ENCODE results near the gene LRRC19.

LRRC19 gene

DNA sequence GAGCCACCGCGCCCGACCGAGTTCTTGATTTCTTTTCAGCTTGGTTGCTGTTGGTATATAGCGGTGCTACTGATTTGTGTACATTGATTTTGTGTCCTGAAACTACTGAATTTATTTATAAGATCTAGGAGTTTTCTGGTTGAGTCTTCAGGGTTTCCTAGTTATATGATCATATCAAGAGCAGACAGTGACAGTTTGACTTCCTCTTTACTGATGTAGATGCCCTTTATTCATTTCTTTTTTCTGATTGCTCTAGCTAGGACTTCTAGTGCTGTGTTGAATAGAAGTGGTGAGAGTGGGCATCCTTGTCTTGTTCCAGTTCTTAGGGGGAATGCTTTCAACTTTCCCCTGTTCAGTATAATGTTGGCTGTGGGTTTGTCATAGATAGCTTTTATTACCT, 17.4 kb upstream of the LRRC19 start:
- Histone ChIP-seq H3K4me1 (ENCODE audit: control insufficient read depth, low read depth, low read length) (no peaks in the 10 kb centered on the region), H3K9me3 (ENCODE audit: control insufficient read depth, low read depth, low read length) (no peaks in the 10 kb centered on the region), H3K27ac (ENCODE audit: low read length) (no peak overlapping the region), H3K9ac (ENCODE audit: low read length) (no peak overlapping the region), H3K4me3 (ENCODE audit: low read length) (no peak overlapping the region), H3K36me3 (ENCODE audit: control insufficient read depth, low read depth, low read length) (peaks cover 9% of the 10 kb centered on the region), H3K27me3 (ENCODE audit: control insufficient read depth, insufficient read depth, low read length) (no peaks in the 10 kb centered on the region)

DNA sequence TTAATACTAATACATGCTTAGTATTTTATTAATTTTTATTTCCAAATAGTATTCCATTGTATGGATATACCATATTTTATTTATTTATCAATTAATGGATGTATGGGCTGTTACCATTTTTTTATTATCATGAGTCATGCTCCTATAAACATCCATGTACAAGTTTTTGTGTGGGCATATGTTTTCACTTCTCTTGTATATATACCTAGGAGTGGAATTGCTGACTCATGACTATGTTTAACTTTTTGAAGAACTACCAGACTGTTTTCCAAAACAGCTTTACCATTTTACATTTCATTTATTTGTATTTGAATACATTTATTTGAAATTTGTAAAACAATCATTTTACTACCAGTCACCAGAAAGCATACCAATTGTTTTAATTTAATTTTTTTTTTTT, 14.1 kb upstream of the LRRC19 start:
- H3K4me3 ChIP-seq (ENCODE audit: low read length), result no peak overlapping the region
- H3K4me1 ChIP-seq (ENCODE audit: control insufficient read depth, low read depth, low read length), result no peaks in the 10 kb centered on the region
- H3K27me3 ChIP-seq (ENCODE audit: control insufficient read depth, insufficient read depth, low read length), result no peaks in the 10 kb centered on the region
- peaks cover 7% of the 10 kb centered on the region for H3K36me3 ChIP-seq (ENCODE audit: control insufficient read depth, low read depth, low read length)
- H3K9me3 ChIP-seq (ENCODE audit: control insufficient read depth, low read depth, low read length), result no peaks in the 10 kb centered on the region
- H3K9ac ChIP-seq (ENCODE audit: low read length), result no peak overlapping the region
- no peak overlapping the region for H3K27ac ChIP-seq (ENCODE audit: low read length)

DNA sequence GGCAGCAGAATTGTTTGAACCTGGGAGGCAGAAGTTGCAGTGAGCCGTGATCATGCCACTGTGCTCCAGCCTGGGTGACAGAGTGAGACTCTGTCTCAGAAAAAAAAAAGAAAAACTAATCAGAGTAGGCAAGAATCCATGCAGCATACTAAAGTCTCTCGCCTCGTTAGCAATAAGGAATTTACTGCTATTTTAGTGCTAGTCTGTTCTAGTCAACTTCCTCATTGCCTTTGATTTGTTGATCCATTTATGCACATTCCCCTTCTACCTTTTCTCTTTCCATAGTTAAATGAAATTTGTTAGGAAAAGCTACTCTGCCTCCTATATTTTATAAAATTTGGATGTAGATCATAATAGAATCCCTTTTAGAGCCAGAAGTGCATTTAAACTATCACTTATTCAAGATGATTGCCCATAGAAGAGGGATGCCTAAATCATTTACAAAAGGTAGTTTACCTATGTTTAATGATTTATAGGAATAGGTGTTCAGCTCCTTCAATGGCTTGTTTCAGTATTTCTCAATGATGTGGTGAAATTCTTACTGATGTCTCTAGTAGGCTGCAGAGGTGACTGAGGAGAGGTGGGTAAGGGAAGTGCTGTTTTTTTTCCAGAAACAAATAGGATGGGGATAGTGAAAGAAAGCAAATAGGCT, 1.9 kb downstream of the LRRC19 start:
- Histone ChIP-seq H3K9me3 (ENCODE audit: control insufficient read depth, low read depth, low read length) (no peaks in the 10 kb centered on the region), H3K4me1 (ENCODE audit: control insufficient read depth, low read depth, low read length) (no peaks in the 10 kb centered on the region), H3K27me3 (ENCODE audit: control insufficient read depth, insufficient read depth, low read length) (no peaks in the 10 kb centered on the region), H3K36me3 (ENCODE audit: control insufficient read depth, low read depth, low read length) (no peaks in the 10 kb centered on the region), H3K9ac (ENCODE audit: low read length) (no peak overlapping the region), H3K4me3 (ENCODE audit: low read length) (no peak overlapping the region), H3K27ac (ENCODE audit: low read length) (no peak overlapping the region)

DNA sequence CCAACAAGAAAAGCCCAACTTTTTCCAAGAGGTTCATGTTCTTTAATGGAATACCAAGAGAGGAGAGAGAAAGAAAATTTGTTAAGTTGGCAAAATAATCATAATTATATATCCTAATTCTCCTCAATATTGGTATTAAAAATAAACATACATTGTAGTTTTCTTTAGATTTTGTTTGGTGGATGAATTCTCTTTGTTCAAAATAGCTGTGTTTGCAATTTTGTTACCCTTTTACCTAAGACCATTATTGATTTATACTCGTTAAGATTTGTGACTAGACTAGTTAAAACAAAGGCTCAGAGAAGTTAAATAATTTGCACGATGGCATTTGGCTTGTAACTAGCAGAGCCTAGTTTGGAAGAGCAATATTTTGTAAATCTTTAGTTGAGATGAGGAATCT, 9.7 kb downstream of the LRRC19 start:
- Histone ChIP-seq H3K36me3 (ENCODE audit: control insufficient read depth, low read depth, low read length) (peaks cover 2% of the 10 kb centered on the region), H3K9me3 (ENCODE audit: control insufficient read depth, low read depth, low read length) (no peaks in the 10 kb centered on the region), H3K27me3 (ENCODE audit: control insufficient read depth, insufficient read depth, low read length) (no peaks in the 10 kb centered on the region), H3K4me1 (ENCODE audit: control insufficient read depth, low read depth, low read length) (no peaks in the 10 kb centered on the region), H3K9ac (ENCODE audit: low read length) (no peak overlapping the region), H3K27ac (ENCODE audit: low read length) (no peak overlapping the region), H3K4me3 (ENCODE audit: low read length) (no peak overlapping the region)

DNA sequence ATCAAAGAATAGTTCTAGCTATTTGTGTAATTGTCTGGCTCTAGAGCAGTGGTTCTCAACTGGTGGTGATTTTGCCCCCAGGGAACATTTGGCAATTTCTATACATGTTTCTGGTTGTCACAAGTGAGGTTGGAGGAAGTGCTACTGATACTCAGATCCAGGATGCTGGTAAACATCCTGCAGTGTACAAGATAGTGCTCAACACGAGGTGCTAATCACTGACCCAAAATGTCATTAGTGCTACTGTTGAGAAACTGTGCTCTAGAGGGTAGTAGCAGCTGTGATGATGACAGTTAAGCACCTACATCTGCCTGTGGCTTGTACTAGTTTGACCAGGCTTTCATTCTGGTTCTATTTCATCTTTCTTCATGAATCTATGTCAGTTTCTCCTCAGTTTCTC, 22.1 kb downstream of the LRRC19 start:
- H3K27ac ChIP-seq (ENCODE audit: low read length), result no peak overlapping the region
- no peak overlapping the region for H3K9ac ChIP-seq (ENCODE audit: low read length)
- no peak overlapping the region for H3K4me3 ChIP-seq (ENCODE audit: low read length)
- peaks cover 8% of the 10 kb centered on the region for H3K36me3 ChIP-seq (ENCODE audit: control insufficient read depth, low read depth, low read length)
- no peaks in the 10 kb centered on the region for H3K4me1 ChIP-seq (ENCODE audit: control insufficient read depth, low read depth, low read length)
- H3K27me3 ChIP-seq (ENCODE audit: control insufficient read depth, insufficient read depth, low read length), result no peaks in the 10 kb centered on the region
- no peaks in the 10 kb centered on the region for H3K9me3 ChIP-seq (ENCODE audit: control insufficient read depth, low read depth, low read length)

DNA sequence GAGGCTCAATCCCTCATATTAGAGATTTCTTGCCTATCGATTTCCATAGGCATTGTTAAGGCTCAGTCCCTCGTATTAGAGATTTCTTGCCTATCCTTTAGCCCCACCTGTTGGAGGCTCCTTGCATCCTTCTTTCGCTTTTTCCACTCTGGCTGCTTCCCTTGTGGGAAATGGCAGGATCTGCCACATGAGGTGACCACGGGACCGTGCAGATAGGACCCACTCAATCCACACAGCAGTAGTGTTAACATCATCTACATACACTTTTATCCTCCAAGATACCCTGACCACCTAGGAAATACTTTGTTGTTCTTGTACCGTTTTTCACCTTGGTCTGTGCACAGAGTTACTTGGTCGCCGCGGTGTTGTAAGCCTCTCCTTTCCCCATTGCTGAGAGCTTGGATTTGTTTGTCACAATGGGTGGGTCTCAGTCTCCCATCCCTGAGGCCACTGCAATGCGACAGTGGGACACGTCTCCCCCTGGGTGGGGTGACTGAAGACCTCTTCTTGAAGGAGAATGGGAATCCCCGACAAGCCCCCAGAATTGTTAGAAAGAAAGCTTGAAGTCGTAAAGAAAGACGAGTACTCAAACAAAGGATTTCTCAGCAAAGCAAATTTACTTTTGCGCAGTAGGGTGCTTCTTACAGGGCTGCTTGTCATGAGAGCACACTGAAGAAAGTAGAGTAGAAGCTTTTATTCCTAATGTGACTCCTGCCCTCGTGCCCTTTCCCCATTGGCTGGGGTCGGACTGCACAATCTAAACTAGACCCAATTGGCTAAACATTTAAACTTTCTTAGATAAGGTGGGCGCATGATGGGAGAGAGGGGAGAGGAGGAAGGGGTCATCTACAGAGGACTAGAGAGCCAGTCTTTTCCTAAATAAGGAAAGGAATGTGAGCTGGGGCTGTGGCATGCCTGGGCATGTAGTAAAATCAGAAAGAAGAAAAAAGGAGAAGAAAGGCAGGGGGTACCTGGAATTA, 29.5 kb downstream of the LRRC19 start:
- H3K27ac ChIP-seq (ENCODE audit: low read length), result peak overlapping the region; percentile 79
- H3K9ac ChIP-seq (ENCODE audit: low read length), result peak overlapping the region; percentile 57
- no peaks in the 10 kb centered on the region for H3K27me3 ChIP-seq (ENCODE audit: control insufficient read depth, insufficient read depth, low read length)
- peaks cover 26% of the 10 kb centered on the region for H3K4me1 ChIP-seq (ENCODE audit: control insufficient read depth, low read depth, low read length)
- peak overlapping the region; percentile 12 for H3K4me3 ChIP-seq (ENCODE audit: low read length)
- H3K9me3 ChIP-seq (ENCODE audit: control insufficient read depth, low read depth, low read length), result no peaks in the 10 kb centered on the region
- H3K36me3 ChIP-seq (ENCODE audit: control insufficient read depth, low read depth, low read length), result no peaks in the 10 kb centered on the region

DNA sequence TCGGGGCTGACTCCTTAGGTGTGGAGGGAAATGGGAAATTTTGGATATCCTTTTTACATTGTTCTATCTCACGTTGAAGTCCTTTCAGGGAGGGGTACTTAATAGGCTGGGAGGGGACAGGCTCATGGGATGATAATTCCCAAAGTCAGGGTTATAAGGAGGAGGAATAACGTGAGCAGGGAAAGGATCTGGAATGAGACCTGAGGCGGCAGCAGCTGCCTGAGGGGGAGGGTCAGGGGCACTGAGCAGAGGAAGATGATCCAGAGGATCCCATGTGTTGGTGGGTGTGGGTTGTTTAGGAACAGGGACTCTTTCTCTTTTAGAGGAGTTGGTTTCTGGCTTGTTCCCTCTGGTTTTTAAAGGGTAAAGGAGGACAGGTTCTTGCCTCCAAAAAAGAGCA, 30.5 kb downstream of the LRRC19 start:
- H3K4me1 ChIP-seq (ENCODE audit: control insufficient read depth, low read depth, low read length), result peaks cover 26% of the 10 kb centered on the region
- H3K4me3 ChIP-seq (ENCODE audit: low read length), result no peak overlapping the region
- no peaks in the 10 kb centered on the region for H3K27me3 ChIP-seq (ENCODE audit: control insufficient read depth, insufficient read depth, low read length)
- H3K27ac ChIP-seq (ENCODE audit: low read length), result peak overlapping the region; percentile 14
- no peaks in the 10 kb centered on the region for H3K36me3 ChIP-seq (ENCODE audit: control insufficient read depth, low read depth, low read length)
- no peaks in the 10 kb centered on the region for H3K9me3 ChIP-seq (ENCODE audit: control insufficient read depth, low read depth, low read length)
- peak overlapping the region; percentile 57 for H3K9ac ChIP-seq (ENCODE audit: low read length)

DNA sequence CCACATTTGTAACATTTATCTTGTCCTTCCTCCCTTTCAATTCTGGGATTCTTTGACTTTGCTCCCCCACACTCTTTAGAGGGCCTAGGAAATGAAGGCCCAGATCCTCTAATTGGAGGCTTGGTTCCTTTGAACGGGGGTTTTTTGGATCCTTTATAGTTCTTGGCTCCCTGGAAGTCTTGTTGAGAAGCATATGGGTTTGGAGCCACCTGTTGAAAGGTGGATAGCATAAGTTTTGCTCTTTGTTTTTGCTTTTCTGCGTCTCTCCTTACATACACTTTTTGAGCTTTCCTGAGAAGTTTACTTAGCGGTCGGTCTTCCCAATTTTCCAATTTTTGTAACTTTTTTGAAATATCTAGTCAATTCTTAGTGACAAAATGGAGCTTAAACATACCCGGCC, 31.5 kb downstream of the LRRC19 start:
- no peaks in the 10 kb centered on the region for H3K27me3 ChIP-seq (ENCODE audit: control insufficient read depth, insufficient read depth, low read length)
- no peaks in the 10 kb centered on the region for H3K9me3 ChIP-seq (ENCODE audit: control insufficient read depth, low read depth, low read length)
- no peaks in the 10 kb centered on the region for H3K36me3 ChIP-seq (ENCODE audit: control insufficient read depth, low read depth, low read length)
- no peak overlapping the region for H3K27ac ChIP-seq (ENCODE audit: low read length)
- peaks cover 26% of the 10 kb centered on the region for H3K4me1 ChIP-seq (ENCODE audit: control insufficient read depth, low read depth, low read length)
- H3K4me3 ChIP-seq (ENCODE audit: low read length), result no peak overlapping the region
- no peak overlapping the region for H3K9ac ChIP-seq (ENCODE audit: low read length)

DNA sequence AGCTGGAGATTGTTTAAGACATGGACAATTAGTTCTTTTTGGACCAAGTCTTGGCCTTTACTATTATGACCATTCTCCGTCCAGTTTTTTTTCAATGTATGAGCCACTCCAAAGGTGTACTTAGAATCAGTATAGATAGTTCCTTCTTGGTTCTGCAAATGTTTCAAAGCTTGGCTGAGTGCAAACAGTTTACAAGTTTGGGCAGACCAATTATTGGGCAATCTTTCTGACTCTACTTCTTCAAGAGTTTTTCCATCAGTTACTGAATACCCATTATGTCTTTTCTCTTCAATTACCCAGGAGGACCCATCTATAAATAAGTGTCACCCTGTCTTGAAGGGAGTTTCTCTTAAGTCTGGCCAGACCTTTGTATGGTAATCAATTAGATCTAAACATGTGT, 33.8 kb downstream of the LRRC19 start:
- Histone ChIP-seq H3K4me1 (ENCODE audit: control insufficient read depth, low read depth, low read length) (peaks cover 25% of the 10 kb centered on the region), H3K27ac (ENCODE audit: low read length) (no peak overlapping the region), H3K9me3 (ENCODE audit: control insufficient read depth, low read depth, low read length) (no peaks in the 10 kb centered on the region), H3K9ac (ENCODE audit: low read length) (no peak overlapping the region), H3K4me3 (ENCODE audit: low read length) (no peak overlapping the region), H3K27me3 (ENCODE audit: control insufficient read depth, insufficient read depth, low read length) (no peaks in the 10 kb centered on the region), H3K36me3 (ENCODE audit: control insufficient read depth, low read depth, low read length) (no peaks in the 10 kb centered on the region)

DNA sequence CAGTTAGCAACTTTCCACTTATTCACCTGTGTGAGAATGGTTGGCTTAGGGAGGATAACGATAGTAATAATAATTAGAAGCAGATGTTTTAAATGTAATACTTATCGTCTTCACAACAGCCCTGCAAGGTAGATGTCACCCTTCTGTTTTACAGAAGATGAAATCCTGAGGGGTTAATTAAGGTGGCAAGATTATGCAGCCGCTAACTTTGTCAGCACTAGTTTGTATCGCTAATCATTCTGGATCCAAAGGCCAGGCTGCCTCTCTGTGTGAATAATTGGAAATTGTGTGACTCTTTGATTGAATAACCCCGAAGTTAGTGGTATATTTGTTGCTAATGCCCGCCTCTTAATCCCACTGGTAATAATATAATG, 48.6 kb downstream of the LRRC19 start:
- Histone ChIP-seq H3K9me3 (ENCODE audit: control insufficient read depth, low read depth, low read length) (no peaks in the 10 kb centered on the region), H3K27me3 (ENCODE audit: control insufficient read depth, insufficient read depth, low read length) (no peaks in the 10 kb centered on the region), H3K9ac (ENCODE audit: low read length) (peak overlapping the region; percentile 76), H3K4me1 (ENCODE audit: control insufficient read depth, low read depth, low read length) (peaks cover 15% of the 10 kb centered on the region), H3K36me3 (ENCODE audit: control insufficient read depth, low read depth, low read length) (no peaks in the 10 kb centered on the region), H3K4me3 (ENCODE audit: low read length) (peak overlapping the region; percentile 70), H3K27ac (ENCODE audit: low read length) (peak overlapping the region; percentile 87)

DNA sequence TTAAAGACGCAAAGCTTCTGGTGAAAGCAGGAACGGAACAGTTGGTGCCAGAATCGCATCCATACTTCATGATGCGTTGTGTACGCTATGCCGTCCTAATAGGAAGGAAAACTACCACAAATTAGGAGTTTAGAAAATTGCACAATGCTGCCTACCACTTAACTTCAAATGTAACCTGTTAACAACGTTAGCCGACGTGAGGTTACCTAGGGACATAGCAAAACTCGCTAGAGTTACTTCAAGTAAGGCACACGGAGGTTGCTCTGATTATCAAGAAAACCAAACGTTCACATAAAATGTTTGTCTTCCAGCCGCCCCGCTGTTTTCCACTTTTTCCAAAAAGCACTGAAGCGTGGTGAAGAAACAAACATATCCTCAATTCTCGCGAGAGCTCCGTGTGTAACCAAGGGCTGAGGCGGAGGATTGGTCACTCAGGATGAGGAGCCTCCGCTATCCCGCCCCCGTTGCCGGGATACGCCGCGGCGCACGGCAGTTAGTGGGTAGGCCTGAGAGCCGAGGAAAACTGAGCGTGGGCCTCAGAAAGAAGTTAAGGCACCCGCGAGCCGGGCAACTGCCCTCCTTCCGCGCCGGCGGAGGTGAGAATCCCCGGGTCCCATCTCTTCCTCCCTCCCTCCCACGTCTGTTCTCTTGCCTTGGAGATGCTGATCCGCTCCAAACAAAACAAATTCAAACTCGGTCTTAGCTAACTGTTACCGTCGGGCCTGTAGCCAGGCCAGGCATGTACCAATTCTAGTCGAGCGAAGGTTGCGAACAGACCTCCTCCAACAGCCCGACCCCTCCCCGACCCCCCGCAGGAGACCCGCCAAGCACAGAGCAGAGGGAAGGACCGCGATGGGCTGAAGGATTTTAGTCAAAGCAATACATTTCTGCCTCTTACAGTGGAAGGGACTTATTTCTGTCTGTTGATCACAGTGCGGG, 49.3 kb downstream of the LRRC19 start, which contains the start of gene IFT74:
IFT74 (plus strand) TSS at position 492 of the 939 bp plus-strand sequence. CDS start 5,556 bp downstream, outside the sequence.
- Histone ChIP-seq H3K9me3 (ENCODE audit: control insufficient read depth, low read depth, low read length) (no peaks in the 10 kb centered on the region), H3K9ac (ENCODE audit: low read length) (peak within 1 kb of the TSS; percentile 76), H3K4me3 (ENCODE audit: low read length) (peak within 1 kb of the TSS; percentile 70), H3K36me3 (ENCODE audit: control insufficient read depth, low read depth, low read length) (no peaks in the 10 kb centered on the region), H3K27ac (ENCODE audit: low read length) (peak within 1 kb of the TSS; percentile 87), H3K27me3 (ENCODE audit: control insufficient read depth, insufficient read depth, low read length) (no peaks in the 10 kb centered on the region), H3K4me1 (ENCODE audit: control insufficient read depth, low read depth, low read length) (peaks cover 15% of the 10 kb centered on the region)
